GM21390 (cell line): Measurements from ENCODE around the gene RFTN1.

ENCODE experiments used
- ATAC-seq: cut with Tn5 transposase; IDR thresholded peaks from one replicate; pipeline ENCODE4 v1.9.1; 2021; ENCODE audit not compliant: unreplicated experiment

Gene RFTN1

GRCh38 chr3:16334909-16335308, 178.6 kb downstream of the RFTN1 start:
- ATAC-seq = no peak

GRCh38 chr3:16332904-16333426, 180.5 kb downstream of the RFTN1 start:
- ATAC-seq = no peak

GRCh38 chr3:16331319-16331883, 182.1 kb downstream of the RFTN1 start:
- ATAC-seq = no peak

DNA sequence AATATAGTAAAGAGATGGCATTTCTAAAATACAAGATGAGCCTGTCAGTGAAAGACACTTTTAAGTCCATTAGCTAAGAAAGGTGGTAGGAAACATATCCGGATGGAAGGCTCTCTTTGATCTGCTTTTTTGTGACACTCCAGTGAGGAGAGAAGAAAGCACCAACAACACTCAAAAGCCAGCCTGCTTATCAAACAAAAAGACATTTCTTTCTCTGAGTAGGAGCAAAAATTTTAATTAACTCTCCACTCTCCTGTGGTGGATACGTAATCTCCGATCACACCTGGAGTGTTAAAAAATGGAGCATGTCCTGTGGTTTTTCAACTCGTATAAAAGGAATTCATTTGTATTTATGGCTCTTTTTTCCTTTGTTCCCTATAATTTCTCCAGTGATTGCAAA, 183.1 kb downstream of the RFTN1 start:
- no peak for ATAC-seq

DNA sequence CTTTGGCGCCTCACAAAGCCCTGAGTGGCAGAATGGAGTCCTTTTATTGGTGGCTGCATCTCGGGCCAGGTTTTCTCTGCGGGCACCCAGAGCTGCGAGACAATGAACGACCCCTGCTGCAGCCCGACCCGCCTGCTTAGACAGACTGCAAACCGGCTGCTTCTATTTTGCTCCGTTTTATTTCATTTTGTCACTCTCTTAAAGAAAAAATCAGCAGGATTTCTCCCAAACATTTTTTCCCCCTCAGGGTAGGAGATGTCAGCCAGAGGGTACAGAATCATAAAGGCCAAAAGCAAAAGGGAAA, 183.7 kb downstream of the RFTN1 start:
- no peak for ATAC-seq

DNA sequence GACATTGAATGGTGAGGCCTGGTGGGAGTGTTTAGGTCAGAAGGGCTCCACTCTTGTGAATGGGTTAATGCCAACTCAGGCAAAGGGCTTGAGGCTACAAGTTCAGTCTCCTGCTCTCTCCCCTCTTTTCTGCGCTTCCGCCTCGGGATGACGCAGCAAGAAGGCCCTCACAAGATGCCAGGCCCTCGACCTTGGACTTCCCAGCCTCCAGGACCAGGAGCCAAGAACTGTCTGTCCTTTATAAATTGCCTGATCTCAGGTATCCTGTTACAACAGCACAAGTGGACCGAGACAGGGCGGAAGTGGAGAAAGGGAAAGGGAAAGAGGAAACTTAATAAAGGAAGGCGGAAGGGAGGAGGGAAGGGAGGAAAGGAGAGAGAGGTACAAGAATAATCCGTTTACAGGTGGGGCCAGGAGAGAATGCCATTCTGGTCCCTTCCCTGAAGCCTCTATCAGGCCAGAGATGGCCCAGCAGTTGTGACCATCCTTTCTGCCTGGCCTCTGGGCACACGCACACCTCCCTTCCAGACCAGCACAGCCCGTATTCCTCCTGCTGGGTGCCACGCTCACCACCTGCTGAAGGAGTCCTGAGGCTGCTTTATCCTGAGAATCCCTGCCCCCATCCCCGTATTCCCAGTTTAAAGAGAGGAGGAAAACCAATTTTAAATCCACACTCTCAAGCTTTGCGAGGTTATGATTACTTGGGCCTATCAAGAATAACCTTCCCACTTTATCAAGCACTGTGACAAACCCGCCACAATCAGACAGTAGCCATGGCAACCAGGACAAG, 184.3 kb downstream of the RFTN1 start:
- ATAC-seq = no peak

- no peak for ATAC-seq
Observed at GRCh38 chr3:16328124-16328523, 185.4 kb downstream of the RFTN1 start.

GRCh38 chr3:16326724-16327349, 186.7 kb downstream of the RFTN1 start:
- no peak for ATAC-seq

DNA sequence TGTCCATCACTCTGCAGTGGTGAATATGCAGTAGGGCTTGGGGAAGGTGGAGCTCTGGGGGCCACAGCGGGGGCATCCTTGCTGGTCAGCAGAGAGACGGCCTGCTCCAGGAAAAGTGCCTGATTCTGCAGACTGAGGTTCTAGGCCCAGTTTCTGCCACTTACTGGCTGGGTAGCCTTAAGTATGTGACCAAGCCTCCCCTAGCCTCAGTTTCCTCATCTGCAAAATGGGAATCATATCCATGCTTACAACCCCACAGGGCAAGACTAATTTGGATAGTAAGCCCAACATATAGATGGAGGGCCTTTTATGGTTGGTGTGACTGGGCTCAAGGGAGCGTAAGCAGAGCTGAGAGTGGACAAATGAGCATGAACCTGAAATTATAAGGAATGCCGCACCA, 187.6 kb downstream of the RFTN1 start:
- no peak for ATAC-seq

DNA sequence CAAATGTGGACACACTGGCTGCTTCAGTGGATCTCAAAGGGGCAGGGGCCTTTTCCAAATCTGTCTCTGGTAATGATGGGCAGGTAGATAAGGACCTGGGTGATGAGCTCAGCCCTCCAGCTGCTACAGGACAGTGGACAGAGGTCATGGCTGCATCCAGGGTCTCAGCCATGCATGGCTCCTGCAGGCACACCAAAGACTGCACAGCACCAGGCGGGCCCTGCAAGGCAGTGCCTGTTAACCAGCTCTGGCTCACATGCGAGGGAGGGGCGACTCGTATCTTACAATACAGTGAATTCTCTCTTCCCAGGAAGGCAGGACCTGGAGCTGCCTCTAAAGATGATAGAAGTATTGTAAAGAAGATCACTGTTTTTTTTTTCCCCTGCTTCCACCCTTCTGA, 189.8 kb downstream of the RFTN1 start:
- ATAC-seq = no peak

DNA sequence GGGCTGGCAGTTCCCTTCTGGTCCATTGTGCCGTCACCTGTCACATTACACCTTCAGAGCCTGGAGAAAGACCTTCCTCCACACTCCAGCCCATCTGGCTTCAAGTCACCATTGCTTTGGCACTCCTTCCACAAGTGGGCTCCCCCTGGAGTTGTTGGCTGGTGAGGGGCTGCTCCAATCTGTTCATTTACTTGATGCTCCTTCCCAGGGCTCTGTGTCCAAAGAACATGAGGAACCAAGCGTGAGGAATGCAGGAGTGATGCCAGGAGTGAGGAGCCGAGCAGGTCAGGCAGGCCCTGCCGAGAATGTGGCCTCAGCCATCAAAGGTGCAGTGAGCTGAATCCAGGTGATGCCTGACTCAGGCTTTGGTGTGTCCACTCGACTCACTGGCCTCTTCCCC, 191.3 kb downstream of the RFTN1 start:
- ATAC-seq = no peak

- no peak for ATAC-seq
Observed at GRCh38 chr3:16320711-16321110, 192.8 kb downstream of the RFTN1 start.

- no peak for ATAC-seq
Observed at GRCh38 chr3:16319723-16320122, 193.8 kb downstream of the RFTN1 start.

DNA sequence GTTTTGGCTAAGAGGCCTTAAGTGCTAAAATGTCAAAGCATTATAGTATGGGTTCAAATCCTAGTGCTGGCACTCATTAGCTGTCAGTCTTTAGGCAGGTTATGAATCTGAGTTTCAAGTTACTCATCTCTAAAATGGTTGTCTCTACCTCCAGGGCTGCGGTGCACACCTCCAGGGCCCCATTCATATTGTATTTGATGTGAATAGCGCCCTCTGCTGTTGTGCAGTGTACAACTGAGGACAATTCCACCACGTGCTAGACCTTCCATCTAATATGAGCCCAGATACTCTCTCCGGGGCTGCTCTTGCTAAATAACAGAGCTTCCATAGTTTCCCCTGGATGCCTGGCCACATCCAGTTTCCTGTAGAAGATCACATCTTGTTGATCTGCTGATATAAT, 194.2 kb downstream of the RFTN1 start:
- no peak for ATAC-seq

- no peak for ATAC-seq
Observed at GRCh38 chr3:16318176-16318575, 195.3 kb downstream of the RFTN1 start.

GRCh38 chr3:16317561-16317945, 195.9 kb downstream of the RFTN1 start:
- no peak for ATAC-seq

GRCh38 chr3:16316847-16317560, 196.5 kb downstream of the RFTN1 start:
- no peak for ATAC-seq

DNA sequence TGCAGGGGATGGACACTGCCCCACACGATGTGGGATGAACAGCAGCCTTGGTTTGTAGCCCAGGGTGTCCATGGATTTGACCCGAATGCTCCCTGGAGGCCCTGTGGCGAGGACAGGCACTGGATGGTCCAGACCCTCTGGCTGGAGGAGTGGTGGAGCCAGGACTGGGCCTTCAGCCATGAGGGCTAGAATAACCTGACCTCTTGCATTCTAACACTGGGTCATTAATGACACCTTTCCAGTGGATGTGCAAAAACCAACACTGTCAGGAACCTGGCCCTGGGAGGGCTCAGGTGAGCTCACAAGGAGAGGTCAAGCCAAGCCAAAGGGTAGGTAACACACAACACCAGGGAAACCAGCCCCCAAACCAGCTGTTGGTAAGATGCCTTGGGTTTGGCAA, 197.1 kb downstream of the RFTN1 start:
- no peak for ATAC-seq

GRCh38 chr3:16315623-16316022, 197.9 kb downstream of the RFTN1 start:
- ATAC-seq = no peak

GRCh38 chr3:16313886-16314645, 199.4 kb downstream of the RFTN1 start:
- ATAC-seq = no peak

DNA sequence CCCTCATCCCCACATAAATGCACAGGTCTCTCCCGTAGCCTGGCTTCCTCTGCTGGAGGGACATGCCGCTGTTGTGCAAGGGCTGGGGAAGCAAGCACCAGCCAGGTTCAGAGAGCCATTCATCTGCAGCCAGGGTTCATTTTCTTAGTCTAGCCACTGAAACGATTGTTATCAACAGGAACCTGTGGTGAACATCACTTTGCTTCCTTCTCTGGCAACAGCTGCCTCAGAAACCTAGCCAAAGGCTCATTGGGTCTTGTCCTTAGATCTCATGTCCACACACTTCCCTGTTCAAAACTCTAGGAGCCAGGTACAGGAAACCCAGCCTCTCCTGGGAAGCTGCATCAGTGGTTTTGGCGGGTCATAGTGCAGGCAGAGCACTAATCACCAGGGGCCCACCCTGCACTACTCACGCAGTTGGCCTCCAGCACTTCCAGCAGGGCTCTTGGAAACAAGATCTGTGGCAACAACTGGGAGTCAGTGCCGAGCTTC, 201.5 kb downstream of the RFTN1 start:
- peak; percentile 67 for ATAC-seq
